ENCODE data around the gene ZNF615. TPM values are rescaled to one million over a fixed set of nuclear protein-coding genes. Genes with fewer than 3 reads are reported as not detected.
"Not testable (repeated sequence)": the region's sequence is repeated elsewhere in the genome, so short reads cannot be mapped to it uniquely, and the experiment has no call there.

Gene ZNF615
- 10 to 100 TPM; 15.3 to 29.6 (median 21.6) TPM for total RNA-seq

DNA sequence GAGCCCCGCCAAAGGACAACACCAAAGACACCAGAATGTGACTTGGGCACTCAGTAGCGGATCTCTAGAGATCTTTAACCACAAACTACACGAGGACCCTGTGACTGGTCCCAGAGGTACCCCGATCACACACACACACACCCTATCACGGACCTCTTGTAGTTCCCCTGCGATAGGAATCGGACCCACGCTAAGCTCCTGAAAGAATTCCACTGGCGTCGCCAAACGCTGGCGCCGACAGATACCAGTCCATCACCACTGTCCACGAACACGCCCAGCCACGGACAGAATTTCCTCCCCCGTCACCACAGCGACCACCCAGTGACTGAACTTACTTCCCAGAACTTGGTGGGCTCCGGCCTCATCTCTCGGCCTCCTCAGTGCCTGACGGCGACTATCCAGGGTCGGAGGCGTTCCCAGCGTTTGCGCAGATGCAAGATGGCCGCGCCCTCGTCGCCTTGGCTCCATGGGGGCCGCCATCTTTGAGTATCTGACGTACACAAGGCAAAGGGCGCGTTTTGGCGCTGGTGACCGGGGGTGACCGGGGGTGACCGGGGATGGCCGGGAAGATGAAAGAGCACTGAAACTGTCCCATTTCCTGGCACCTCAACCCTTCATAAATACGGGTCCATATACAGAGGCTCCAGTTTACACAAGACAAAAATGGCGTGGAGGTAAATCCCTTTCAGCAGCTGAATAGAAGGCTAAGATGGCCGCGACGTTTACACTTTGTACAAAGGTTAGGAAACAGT, at the start of gene ZNF615:
TSS of gene ZNF615 (minus strand) at position 406 of the 752 bp plus-strand sequence. CDS start 4,500 bp downstream, outside the sequence.
- DNase-seq (ENCODE audit: low spot score in 2 of 2) = peak; percentile 75 to 86
- peaks cover under 1 to 37% (median 4%) of the 10 kb centered on the region in 3 donors for H3K36me3 ChIP-seq
- WGBS, 2 donors = 1% methylated on average over 41 to 44 of the region's 44 CpGs
- H3K27ac ChIP-seq = peak within 1 kb of the TSS; percentile 51 to 91 (median 86)
- H3K27me3 ChIP-seq = no peaks in the 10 kb centered on the region
- H3K4me3 ChIP-seq = peak within 1 kb of the TSS; percentile 35 to 92 (median 74)
- H3K9me3 ChIP-seq = peaks cover 0 to 52% (median 4%) of the 10 kb centered on the region in 4 donors
- peaks cover 0 to 16% (median 6%) of the 10 kb centered on the region in 4 donors for H3K4me1 ChIP-seq
- TF ChIP-seq, protein P1, sequence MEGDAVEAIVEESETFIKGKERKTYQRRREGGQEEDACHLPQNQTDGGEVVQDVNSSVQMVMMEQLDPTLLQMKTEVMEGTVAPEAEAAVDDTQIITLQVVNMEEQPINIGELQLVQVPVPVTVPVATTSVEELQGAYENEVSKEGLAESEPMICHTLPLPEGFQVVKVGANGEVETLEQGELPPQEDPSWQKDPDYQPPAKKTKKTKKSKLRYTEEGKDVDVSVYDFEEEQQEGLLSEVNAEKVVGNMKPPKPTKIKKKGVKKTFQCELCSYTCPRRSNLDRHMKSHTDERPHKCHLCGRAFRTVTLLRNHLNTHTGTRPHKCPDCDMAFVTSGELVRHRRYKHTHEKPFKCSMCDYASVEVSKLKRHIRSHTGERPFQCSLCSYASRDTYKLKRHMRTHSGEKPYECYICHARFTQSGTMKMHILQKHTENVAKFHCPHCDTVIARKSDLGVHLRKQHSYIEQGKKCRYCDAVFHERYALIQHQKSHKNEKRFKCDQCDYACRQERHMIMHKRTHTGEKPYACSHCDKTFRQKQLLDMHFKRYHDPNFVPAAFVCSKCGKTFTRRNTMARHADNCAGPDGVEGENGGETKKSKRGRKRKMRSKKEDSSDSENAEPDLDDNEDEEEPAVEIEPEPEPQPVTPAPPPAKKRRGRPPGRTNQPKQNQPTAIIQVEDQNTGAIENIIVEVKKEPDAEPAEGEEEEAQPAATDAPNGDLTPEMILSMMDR (IDR thresholded peaks at IDR 0.05) = no peak
- TF ChIP-seq POLR2A (IDR thresholded peaks at IDR 0.05) (peak; percentile 23 to 48), EP300 (IDR thresholded peaks at IDR 0.05) (peak; percentile 47 to 86)

DNA sequence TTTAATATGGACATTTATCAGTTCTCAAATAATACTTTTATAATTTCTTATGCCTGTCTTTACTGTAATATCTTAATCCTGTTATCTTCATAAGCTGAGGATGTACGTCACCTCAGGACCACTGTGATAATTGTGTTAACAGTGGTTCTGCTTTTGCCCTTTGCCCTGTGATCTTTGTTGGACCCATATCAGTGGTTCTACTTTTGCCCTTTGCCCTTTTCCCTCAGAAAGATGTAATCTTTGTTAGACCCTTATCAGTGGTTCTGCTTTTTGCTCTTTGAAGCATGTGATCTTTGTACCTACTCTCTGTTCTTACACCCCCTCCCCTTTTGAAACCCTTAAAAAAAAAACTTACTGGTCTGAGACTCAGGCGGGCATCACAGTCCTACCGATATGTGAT, 48.5 kb upstream of the ZNF615 start:
- not testable (repeated sequence) for H3K4me1 ChIP-seq; H3K4me3 ChIP-seq; DNase-seq (ENCODE audit: low spot score in 2 of 2); H3K27me3 ChIP-seq; H3K27ac ChIP-seq
- Histone ChIP-seq H3K9me3 (peaks cover 0 to 97% (median 28%) of the 10 kb centered on the region in 4 donors), H3K36me3 (peaks cover 0 to 65% (median 0%) of the 10 kb centered on the region in 3 donors)
- WGBS, 2 donors = 96 to 99% methylated on average over 3 of the region's 3 CpGs

DNA sequence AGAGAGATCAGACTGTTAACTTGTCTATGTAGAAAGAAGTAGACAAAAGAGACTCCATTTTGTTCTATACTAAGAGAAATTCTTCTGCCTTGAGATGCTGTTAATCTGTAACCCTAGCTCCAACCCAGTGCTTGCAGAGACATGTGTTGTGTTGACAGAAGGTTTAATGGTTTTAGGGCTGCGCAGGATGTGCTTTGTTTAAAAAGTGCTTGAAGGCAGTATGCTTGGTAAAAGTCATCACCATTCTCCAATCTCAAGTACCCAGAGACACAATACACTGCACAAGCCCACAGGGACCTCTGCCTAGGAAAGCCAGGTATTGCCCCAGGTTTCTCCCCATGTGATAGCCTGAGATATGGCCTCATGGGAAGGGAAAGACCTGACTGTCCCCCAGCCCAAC, 43.7 kb upstream of the ZNF615 start:
- not testable (repeated sequence) for H3K4me3 ChIP-seq; H3K27ac ChIP-seq; DNase-seq (ENCODE audit: low spot score in 2 of 2); H3K27me3 ChIP-seq
- Histone ChIP-seq H3K36me3 (peaks cover 0 to 30% (median 0%) of the 10 kb centered on the region in 3 donors), H3K9me3 (peaks cover 0 to 64% (median 16%) of the 10 kb centered on the region in 4 donors), H3K4me1 (peaks cover 0 to 15% (median 0%) of the 10 kb centered on the region in 4 donors)
- 25 to 91% methylated on average over 1 of the region's 1 CpG for WGBS, 2 donors

DNA sequence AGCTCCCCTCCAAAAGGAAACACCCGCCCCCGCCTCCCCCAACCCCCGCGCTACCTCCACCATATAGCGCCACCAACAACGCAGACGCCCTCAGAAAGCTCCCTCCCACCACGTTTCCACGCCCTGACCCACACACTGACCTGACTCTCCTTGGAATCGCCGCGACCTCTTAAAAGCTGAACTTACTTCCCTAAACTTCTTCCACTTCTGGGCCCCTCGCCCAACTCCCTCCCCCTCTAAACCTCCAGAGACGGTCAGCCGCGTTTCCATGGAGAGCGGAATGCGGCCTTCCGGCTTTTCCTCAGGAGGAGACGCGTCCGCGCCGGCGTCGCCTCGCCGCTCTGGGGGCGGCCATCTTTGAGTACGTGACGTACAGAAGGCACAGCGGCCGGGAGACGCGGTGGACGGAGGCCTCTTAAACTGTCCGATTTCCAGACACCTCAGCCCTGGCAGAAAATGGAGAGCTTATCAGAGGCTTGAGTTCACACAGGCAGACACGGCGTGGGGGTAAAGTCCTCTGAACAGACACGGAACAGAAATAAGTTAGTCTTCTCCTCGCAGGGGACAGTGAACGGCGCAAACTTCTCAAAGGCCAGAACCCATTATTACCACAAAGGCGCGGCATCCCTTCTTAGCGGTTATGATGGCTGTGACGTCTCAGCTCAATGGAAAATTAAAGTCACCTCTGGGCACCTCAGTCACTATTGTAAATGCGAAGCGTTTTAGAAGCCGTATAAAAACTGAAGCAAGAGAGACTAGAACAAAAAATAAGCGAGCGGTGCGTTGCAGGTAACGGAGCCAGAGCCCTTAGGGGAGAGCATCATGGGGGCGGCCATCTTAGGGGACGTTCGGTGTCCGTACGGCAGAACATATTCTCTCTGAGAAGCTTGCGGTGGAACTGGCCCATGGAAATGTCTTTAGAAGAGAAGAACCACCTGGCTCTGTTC, 40.8 kb upstream of the ZNF615 start, which contains the start of gene ZNF432:
TSS of gene ZNF432 (minus strand) at position 284 of the 947 bp plus-strand sequence. CDS start 1,970 bp downstream, outside the sequence.
- H3K27me3 ChIP-seq = no peaks in the 10 kb centered on the region
- peak; percentile 89 to 90 for DNase-seq (ENCODE audit: low spot score in 2 of 2)
- H3K36me3 ChIP-seq = peaks cover 0 to 51% (median 4%) of the 10 kb centered on the region in 3 donors
- peak within 1 kb of the TSS; percentile 90 to 96 (median 95) for H3K27ac ChIP-seq
- WGBS, 2 donors = 0% methylated on average over 59 of the region's 60 CpGs
- peaks cover 0 to 15% (median 0%) of the 10 kb centered on the region in 4 donors for H3K4me1 ChIP-seq
- H3K9me3 ChIP-seq = peaks cover 0 to 47% (median 13%) of the 10 kb centered on the region in 4 donors
- TF ChIP-seq, protein P1 (IDR thresholded peaks at IDR 0.05) = no peak
- TF ChIP-seq POLR2A (IDR thresholded peaks at IDR 0.05) (peak; percentile 23 to 65), EP300 (IDR thresholded peaks at IDR 0.05) (peak in 1 of 2 donors; percentile 89)
- H3K4me3 ChIP-seq = peak within 1 kb of the TSS; percentile 53 to 70 (median 68)

DNA sequence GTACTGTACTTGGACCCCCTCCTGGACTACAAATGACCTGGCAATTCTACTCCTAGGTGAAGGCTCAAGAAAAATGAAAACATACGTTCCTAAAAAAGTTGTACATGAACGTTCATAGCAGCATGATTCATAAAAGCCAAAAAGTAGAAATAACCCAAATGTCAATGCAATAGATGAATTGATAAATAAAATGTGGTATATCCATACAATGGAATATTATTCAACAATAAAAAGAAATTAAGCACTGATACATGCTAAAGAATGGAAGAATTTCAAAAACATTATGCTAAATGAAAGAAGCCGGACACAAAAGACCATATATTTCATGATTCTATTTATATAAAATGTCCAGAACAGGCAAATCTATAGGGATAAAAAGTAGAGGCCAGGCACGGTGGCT, 31.2 kb upstream of the ZNF615 start:
- peaks cover 0 to 93% (median 42%) of the 10 kb centered on the region in 4 donors for H3K9me3 ChIP-seq
- H3K36me3 ChIP-seq = peaks cover 22 to 96% (median 59%) of the 10 kb centered on the region in 3 donors
- no peaks in the 10 kb centered on the region for H3K27me3 ChIP-seq
- no peak for TF ChIP-seq POLR2A (IDR thresholded peaks at IDR 0.05)
- TF ChIP-seq, protein P1 (IDR thresholded peaks at IDR 0.05) = no peak
- no peak overlapping the region for H3K27ac ChIP-seq
- no peak overlapping the region for H3K4me3 ChIP-seq
- 96 to 98% methylated on average over 4 of the region's 4 CpGs for WGBS, 2 donors
- no peak for DNase-seq (ENCODE audit: low spot score in 2 of 2)
- no peaks in the 10 kb centered on the region for H3K4me1 ChIP-seq

Measured in tibial nerve (tissue), 4 donors.